CD4-positive, alpha-beta T cell treated with Interleukin-10 for 1 hour (primary cell): ENCODE results near the gene SKP1.
A peak's percentile ranks its signal among the peaks of the same experiment; 100 is the strongest.

Experiments
- DNase-seq: peaks from one replicate; pipeline ENCODE4 v3.0.0-alpha.2; 2020

SKP1 gene

GRCh38 chr5:134143431-134143830, 33.3 kb downstream of the SKP1 start:
- DNase-seq: no peak

- DNase-seq: no peak
Measured at GRCh38 chr5:134142806-134143205, 33.9 kb downstream of the SKP1 start.

DNA sequence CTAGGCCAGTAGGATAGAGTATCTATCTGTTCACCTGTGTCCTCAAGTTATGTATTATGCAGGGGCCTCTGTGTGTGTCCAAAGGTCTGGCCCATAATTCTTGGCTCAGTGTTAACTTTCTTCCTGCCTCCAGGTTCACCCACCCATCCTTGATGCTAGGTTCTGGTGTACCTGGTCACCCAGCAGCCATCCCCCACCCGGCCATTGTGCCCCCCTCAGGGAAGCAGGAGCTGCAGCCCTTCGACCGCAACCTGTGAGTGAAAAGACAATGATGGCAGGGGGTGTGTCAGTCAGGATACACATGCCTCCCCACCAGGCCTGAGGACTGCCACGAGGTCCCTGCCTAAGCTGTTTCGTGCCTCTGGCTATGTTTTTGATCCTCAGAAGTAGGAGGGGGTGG, 34.7 kb downstream of the SKP1 start:
- DNase-seq: no peak

GRCh38 chr5:134141331-134142050, 35.3 kb downstream of the SKP1 start:
- DNase-seq: no peak

GRCh38 chr5:134140530-134141201, 36.1 kb downstream of the SKP1 start:
- DNase-seq: peak; percentile 75

GRCh38 chr5:134139891-134140469, 36.8 kb downstream of the SKP1 start:
- DNase-seq: no peak

DNA sequence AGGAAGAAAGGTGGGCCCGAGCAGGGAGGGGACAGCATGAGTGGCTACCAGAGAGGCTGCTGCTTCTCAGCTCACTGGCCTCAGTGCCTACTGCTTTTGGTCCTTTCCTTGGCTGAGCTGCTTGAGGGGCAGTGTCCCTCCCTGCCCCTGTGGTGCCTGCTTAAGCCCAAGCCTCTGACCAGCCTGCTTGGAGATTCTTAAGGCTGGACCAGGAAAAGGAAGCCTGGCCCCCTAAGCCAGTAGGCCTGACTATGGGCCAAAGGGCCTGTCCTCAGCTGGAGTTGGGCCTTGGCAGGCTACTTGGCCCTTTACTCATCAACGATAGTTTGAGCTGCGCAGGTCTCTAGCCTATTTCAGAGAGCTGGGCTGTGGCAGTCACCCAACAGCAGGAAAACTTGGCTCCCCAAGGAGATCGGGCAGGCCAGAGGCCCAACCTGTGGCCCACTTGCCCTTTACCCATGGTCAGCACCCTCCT, 37.3 kb downstream of the SKP1 start:
- DNase-seq: no peak

DNA sequence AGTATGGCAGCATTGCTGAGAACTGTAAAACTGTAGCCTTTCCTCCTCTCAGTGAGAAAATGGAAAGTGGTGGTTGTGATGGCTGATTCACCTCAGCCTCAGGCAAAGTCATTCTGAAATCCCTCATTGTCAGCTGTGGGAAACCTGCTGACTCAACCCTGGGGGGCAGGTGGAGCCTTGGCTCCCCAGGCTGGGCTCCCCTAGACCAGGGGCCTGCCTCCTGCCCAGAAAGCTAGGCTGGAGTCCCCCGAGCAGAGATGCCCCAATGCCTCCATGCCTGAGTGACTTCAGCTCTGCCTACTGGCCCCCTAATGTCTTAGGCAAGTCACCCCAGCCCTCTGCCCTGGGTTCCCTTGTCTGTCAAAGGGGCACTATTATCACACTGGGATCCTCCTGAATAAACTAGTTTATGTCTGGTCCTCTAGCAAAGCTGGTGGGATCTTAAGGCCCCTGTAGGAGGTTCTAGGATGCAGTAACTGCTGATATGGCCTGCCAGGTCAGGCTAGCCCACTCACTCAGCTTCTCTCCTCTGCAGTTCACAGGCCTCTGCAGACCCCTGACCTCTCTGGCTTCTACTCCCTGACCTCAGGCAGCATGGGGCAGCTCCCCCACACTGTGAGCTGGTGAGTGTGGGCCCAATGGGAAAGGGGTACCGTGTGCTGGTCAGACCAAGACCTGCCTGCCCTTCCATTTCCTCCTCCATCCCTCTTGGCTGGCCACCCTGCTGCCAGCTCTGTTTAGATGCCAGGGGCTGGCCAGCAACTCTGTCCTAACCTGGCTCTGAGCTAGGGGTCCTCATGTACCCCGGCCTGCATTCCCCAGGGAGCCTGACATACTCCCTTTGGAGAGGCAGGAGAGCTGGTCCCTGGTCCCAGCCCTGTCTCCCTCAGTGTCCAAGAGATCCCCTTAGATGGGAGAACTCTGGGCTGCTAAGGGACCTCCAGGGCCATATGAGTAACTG, 38.1 kb downstream of the SKP1 start:
- DNase-seq: no peak

- DNase-seq: no peak
Measured at GRCh38 chr5:134136771-134137170, 40.0 kb downstream of the SKP1 start.

GRCh38 chr5:134136221-134136631, 40.5 kb downstream of the SKP1 start:
- DNase-seq: no peak

GRCh38 chr5:134135091-134135655, 41.6 kb downstream of the SKP1 start:
- DNase-seq: no peak

- no peak for DNase-seq
Measured at GRCh38 chr5:134133995-134134541, 42.7 kb downstream of the SKP1 start.

- DNase-seq: no peak
Measured at GRCh38 chr5:134133188-134133994, 43.4 kb downstream of the SKP1 start.

GRCh38 chr5:134132372-134133187, 44.2 kb downstream of the SKP1 start:
- peak; percentile 91 for DNase-seq

DNA sequence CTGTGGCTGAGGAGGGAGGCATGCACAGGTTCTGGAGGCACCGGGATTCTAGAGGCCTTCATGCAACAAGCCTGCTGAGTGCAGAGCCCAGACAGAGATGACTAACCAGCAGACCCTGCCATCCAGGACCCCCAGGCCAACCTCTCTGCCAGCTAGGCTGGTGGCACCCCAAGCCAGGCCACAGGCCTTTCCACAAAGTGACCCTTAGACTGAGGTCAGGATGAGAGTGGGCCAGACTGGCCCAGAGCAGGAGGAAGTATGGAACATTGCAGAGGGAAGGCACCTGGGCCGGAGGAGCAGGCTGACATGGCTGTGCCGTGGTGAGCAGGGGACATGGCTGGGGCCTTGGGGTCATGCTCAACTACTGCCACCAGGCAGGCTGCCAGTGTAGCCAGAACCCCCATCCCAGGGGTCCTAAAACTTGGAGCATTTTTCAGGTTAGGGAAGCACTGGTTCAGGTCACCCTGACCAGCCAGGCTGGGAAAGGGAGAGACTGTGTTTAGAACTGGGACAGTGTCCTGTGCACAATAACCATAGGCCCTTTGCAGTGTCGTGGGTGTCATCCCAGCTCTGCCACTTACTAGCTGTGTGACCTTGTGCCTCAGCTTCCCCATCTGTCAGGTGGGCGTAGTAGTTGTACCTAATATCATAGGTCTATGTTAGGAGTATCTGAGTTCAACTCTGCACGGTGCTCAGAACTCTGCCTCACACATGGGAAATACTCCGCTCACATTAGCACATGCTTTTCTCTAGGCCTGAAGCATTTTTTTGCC, 45.0 kb downstream of the SKP1 start:
- no peak for DNase-seq

DNA sequence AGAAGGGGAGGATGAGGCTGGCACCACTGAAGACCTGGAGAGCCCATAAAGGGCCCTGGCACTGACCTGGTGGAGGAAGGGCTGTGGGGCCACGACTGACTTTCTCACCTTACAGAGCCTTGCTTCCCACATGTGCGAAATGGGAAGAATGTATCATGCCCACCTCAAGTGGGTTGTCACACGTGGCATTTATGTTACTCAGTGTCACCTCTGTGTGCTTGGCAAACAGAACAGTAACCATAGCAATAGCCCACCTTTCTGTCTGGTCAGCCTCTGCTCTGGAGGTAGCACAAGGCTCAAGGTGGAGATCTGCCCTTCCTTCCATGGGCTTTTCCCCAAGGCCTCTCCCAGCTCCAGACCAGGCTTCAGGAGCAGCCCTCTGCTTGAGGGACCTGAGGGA, 45.6 kb downstream of the SKP1 start:
- no peak for DNase-seq

DNA sequence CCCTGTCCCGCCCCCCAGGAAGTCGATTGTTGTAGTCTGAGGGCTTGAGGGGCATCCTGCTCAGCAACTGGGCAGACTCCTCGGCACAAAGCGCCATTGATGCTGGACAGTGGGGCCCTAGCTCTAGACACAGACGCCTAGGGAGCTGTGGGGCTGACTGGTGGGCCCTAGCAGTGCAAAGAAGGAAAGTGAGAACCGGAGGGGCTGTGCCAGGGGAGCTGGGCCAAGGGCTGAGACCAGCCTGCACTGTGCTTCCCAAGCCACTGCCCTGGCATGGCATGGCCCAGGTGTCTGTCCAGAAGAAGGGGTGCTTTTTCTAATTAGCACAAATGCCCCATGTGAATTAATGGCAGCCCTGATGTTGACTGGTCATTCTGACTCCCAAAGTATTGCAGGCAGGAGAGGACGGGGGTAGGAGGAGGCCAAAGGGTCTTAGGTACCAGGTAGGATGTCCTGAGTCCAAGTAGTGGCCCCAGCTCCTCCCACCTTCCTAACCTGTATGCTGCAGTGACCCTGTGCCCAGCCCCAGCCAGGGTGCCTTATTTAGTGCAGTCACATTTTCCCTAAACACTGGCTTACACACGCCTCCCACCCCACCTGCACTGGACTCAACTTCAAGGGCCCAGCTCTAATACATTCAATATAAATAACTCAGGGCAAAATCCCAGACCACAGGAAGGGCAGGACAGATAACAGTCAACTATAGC, 46.4 kb downstream of the SKP1 start:
- no peak for DNase-seq

DNA sequence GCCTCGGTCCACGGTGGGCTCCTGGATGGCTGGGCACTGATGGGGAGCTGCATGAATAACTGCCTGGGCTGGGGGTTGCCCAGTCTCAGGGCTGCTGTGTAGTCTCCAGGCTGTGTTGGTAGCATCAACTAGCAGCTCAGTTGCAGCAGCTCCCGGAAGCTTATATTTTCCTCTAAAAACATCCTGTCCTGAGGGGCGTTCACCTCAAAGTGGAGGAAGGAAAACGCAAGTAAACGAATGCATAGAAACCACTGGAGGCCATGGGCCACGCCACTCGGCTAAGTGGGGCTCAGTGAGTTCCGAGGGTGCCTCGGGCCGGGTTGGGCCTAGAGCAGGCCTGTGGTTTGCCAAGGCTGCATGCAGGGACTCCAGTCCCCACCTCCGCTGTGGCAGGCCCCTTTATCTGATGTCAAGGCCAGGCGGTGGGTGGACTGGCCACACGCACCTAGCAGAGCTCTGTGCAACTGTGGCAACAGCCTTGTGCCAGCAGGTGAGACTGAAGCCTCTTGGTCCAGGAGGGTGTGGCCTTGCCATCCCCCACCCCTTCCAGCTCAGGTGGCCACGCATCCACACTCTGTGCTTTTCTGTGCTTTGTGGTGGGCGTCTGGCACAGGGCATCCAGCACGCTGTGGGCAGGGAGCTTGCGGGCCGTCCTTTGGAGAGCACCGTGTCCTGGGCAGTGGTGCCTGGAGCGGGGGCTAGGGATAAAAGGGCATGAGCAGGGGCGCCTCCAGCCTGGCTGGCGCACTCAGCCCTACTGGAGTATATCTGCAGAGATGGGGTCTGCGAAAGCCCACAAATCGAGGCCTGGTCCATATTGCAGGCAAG, 47.1 kb downstream of the SKP1 start:
- DNase-seq: no peak
